H7 (cell line): Measurements from ENCODE around the gene PTPRM. TPM values are rescaled to one million over a fixed set of nuclear protein-coding genes. Genes with fewer than 3 reads are reported as not detected.

ENCODE experiments used
- DNase-seq: peaks from one replicate; pipeline ENCODE4 v3.0.0; 2012
- H3K27me3 ChIP-seq: 2 replicates; pipeline ENCODE4 v1.6.0; 2011; ENCODE audit warnings: mild to moderate bottlenecking, low read length; ENCODE audit not compliant: control insufficient read depth, insufficient read depth
- H3K36me3 ChIP-seq: replicated peaks from 2 replicates; pipeline ENCODE4 v1.5.1; 2011; ENCODE audit warnings: low read length; ENCODE audit not compliant: control insufficient read depth, insufficient read depth
- H3K4me3 ChIP-seq: 2 replicates; pipeline ENCODE4 v1.5.1; 2011; ENCODE audit warnings: low read depth, mild to moderate bottlenecking, control low read depth, low read length, moderate library complexity; ENCODE audit not compliant: insufficient read depth
- total RNA-seq: library from RNA; depleted of rRNA; stranded (reverse); fragments of >200 nt; shearing (Covaris generic); gene quantifications from 2 replicates; pipeline ENCODE4 v1.2.3, GENCODE V29; 2014

Gene PTPRM
- total RNA-seq, 1 experiment from 2014 or later, result 14.4 TPM

DNA sequence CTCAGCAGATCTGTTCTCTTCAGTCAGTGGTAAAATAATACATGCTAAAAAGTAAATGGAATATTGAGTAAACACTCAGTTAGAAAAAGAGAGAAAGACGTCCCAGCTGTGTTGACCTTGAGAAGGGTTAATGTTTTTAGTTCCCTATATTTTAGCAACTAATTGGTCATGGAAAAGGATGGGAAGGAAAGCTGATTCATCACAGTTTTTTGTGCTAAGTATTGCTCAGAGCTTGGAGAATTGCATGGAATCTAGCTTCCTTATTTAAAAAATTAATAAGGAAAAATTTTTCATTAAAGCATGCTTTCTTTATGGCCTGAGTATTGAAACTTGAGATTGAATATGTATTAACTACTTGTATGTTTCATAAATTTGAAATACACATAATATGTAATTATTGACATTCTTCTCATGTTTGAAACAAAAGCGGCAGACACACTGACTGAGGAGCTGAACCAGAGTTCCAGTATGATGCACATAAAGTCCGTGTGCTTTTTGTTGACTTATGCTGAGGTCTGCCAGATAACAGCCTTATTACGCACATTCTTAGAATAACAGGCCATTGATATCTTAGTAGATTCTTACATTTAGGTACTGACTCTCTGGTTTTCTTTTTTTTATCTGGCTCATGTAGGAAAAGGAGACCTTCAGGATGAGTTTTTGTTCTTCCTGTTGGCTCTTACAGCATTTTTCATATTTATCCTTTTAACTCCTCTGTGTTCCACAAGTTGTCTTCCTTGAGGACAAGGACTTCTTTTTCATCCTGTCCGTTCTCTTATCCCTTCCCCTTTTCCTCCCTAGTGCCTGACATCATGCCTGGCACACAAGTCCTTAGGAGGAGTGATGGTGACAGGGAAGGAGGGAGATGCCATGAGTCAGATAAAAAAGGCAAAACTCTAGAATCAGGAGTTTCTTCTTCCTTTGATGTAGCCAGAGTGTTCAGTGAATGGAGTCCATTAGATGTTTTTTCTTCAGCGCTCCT lies 194.1 kb downstream of the PTPRM start:
- no peaks in the 10 kb centered on the region for H3K36me3 ChIP-seq
- H3K27me3 ChIP-seq, result no peaks in the 10 kb centered on the region
- DNase-seq, result no peak
- no peak overlapping the region for H3K4me3 ChIP-seq

DNA sequence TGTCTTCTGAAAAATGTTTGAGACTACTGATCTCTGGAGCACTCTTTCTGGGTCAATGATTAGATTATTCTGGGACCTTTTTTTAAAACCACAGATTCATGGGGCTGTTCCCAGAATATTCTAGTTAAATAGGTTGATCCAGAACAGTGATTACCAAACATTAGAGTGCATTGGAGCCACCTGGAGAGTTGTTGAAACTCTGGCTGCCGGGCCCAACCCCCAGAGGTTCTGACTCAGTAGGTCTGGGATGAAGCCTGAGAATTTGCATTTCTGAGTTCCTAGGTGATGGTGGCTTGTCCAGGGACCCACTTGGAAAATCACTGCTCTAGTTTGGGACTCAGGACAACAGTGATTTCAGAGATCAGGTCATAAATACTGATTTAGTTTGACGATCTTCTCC lies 197.3 kb downstream of the PTPRM start:
- Histone ChIP-seq H3K36me3 (no peaks in the 10 kb centered on the region), H3K27me3 (no peaks in the 10 kb centered on the region), H3K4me3 (no peak overlapping the region)
- no peak for DNase-seq

DNA sequence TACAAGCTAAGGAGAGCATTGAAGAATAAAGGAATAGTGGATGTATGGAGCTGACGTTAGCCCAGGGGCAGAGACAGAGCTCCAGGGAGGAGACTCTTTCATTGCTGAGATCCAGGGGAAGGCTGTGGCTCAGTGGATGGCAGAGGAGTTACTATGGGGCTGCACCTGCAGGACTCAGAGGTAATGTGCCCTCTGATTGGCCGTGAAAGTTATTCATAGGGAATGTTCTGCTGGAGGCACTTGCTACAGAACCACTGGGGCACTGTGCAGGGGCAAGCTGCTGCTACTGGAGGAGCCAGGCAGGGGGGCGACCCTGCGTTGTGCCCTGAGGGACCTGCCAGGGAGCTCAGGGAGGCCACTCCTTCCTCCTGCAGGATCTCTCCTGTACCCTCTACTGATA lies 199.2 kb downstream of the PTPRM start:
- no peaks in the 10 kb centered on the region for H3K27me3 ChIP-seq
- no peak overlapping the region for H3K4me3 ChIP-seq
- peak; percentile 26 for DNase-seq
- no peaks in the 10 kb centered on the region for H3K36me3 ChIP-seq

DNA sequence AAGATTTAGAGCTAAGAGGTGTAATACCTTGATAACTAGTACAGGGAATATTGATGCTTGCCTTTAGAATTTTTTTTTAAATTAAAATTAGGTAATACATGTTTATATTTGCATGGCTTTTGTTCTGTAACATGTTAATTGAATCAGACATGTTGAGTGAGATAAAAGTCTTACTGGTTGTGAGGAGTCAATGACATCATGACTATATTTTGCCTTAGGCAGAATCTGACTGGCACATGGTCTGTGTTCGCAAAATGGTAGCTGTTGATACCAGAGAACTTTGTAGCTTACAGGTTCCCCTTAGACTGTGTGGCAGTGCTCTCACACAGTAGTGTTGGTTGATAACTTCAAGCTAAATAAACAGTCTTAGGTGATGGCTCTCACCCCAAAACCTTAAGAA lies 199.7 kb downstream of the PTPRM start:
- DNase-seq, result no peak
- no peaks in the 10 kb centered on the region for H3K27me3 ChIP-seq
- no peaks in the 10 kb centered on the region for H3K36me3 ChIP-seq
- H3K4me3 ChIP-seq, result no peak overlapping the region

DNA sequence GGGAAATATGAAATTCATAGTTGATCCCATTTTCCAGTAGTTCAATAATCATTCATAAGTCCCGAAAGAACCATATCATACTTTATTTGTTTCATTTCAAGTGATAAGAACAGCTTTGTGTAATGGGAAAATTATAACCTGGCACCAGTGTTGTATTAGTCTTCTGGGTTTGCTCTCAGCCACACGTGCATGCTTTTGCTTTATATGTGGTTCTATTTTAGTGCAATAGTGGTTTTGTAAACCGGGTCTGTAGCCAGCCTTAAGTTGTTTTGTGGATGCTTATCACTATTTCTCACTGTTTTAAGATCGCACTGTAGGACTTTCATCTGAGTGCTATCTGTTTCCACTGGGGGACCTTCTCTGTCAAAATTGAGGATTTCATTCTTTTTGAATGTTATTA lies 203.8 kb downstream of the PTPRM start:
- Histone ChIP-seq H3K27me3 (no peaks in the 10 kb centered on the region), H3K4me3 (no peak overlapping the region), H3K36me3 (no peaks in the 10 kb centered on the region)
- no peak for DNase-seq

DNA sequence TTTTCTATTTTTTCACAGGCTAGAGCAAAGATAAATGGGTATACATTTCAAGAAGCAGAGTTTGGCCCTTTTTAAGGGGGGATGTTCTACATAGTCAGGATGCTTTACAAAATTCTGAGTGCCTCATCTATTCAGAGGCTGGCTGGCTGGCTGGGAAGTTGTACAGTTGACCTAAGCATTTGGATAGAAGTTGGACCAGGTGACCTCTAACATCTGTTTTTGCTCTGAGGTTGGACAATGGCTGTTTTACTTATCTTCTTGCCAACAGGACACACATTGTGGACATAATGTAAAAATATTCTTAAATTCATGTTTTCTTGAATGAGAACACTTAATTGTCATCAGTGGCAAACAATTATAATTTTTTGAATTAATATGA lies 205.4 kb downstream of the PTPRM start:
- no peak for DNase-seq
- H3K27me3 ChIP-seq, result no peaks in the 10 kb centered on the region

DNA sequence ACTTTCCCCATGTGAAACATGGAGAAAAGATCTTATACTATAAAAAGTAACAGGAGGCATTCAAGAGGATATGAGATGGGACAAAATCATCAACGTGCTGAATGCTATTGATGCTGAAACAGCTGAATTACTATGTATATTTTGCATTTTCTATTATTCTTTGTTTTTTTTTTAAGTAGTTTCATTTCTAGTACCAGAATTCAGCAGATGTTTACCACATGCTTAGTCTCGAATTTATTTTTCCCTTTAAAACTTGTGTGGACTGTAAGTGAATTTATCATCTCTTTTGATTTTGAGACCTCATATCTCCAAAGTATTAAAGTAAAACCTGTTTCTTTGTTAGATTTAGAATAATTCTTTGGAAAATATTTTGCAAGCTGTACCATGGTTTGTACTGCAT lies 205.8 kb downstream of the PTPRM start:
- DNase-seq, result no peak
- Histone ChIP-seq H3K4me3 (no peak overlapping the region), H3K36me3 (no peaks in the 10 kb centered on the region), H3K27me3 (no peaks in the 10 kb centered on the region)

More for the DNA sequence above, 205.4 kb downstream of the PTPRM start:
- Histone ChIP-seq H3K4me3 (no peak overlapping the region), H3K36me3 (no peaks in the 10 kb centered on the region)

DNA sequence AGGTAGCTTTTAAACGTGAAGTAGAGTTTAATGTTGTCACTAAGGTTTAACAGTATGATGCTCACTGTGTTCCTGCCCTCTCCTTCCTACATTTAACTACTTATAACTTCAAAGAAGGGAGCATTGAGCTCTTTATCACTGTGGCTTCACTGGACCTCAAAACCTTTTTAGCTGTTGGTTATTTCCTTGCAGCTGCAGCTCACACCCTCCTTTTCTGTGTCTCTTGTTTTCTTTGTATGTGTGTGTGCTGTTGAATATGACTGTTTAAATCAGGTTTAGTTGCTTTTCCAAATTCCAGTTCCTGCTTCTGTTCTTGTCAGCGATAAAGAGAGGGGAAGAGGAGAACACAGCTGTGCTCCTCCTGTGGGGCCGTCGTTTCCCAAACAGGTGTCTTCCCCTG lies 208.0 kb downstream of the PTPRM start:
- Histone ChIP-seq H3K27me3 (no peaks in the 10 kb centered on the region), H3K36me3 (no peaks in the 10 kb centered on the region), H3K4me3 (no peak overlapping the region)
- DNase-seq, result no peak

DNA sequence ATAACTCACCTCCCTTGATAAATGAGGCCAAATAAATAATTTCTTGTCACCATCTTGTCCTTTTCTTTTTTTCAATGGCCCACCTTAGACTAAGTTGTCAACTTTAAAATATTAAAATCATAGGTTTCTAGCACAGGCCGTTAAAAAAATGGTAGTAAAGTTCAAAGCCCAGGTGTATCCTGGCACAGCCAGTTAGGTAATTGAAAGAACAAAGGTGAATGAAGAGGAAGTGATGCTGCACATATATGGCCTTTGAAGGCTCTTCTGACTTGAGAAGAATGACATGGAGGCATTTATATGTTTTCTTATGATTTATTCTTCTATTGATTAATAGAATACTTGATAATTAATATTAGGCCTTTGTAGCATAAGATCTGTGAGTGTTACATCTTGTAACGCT lies 208.7 kb downstream of the PTPRM start:
- Histone ChIP-seq H3K4me3 (no peak overlapping the region), H3K27me3 (no peaks in the 10 kb centered on the region), H3K36me3 (no peaks in the 10 kb centered on the region)
- no peak for DNase-seq

DNA sequence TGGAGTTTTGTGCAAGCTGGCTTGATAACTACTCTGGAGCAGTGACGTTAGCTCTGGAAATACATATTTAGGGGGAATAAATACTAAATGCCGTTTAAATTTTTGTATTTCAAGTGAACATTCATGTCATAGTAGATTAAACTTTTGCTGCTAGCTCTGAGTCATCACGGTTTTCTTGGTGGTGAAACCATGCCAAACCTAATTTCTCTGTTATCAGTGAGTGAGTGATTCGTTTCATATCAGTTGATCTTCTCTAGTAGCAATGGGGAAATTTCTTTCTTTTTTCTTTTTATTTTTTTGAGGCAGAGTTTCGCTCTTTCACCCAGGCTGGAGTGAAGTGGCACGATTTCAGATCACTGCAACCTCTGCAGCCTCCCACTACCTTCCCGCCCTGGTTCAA lies 211.1 kb downstream of the PTPRM start:
- H3K36me3 ChIP-seq, result no peaks in the 10 kb centered on the region
- no peaks in the 10 kb centered on the region for H3K27me3 ChIP-seq
- H3K4me3 ChIP-seq, result no peak overlapping the region
- no peak for DNase-seq

DNA sequence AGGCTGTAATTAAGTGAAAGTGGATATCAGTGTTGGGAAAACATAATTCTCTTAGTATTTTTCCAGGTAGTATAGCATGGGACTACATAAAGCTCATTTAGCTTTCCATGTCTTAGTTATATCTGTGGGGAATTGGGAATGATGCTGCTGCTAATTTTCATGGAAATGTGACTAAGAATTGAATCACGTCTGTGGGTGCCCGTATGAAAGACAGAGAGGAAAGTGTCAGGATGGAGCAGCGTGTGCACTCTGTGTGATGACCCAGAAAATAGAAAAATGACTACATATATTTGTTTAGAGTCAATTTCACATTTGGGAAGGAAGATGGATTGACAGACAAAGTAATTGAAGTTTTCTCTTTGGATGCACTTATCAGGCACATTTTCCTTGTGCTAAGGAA lies 212.1 kb downstream of the PTPRM start:
- no peaks in the 10 kb centered on the region for H3K27me3 ChIP-seq
- H3K36me3 ChIP-seq, result no peaks in the 10 kb centered on the region
- H3K4me3 ChIP-seq, result no peak overlapping the region
- DNase-seq, result no peak

DNA sequence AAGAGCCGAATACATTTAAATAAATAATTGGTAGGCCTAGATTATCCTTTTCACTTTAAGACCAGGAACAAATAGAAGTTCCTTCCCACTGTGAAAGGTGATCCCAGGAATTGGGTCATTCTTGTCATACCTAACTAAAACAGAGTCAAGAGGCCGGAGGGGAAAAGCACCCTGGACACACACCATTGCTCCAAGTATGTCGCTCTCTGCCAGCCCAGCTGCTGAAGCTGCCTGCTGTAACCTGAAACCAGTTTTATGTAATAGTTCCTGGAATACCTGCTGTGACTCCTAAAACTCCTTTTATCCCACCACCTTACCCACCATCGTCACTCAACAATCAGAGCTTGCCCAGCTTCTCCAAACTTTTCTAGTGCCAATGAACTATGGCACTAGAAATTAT lies 217.1 kb downstream of the PTPRM start:
- peak; percentile 9 for DNase-seq
- Histone ChIP-seq H3K27me3 (no peaks in the 10 kb centered on the region), H3K36me3 (no peaks in the 10 kb centered on the region), H3K4me3 (no peak overlapping the region)

DNA sequence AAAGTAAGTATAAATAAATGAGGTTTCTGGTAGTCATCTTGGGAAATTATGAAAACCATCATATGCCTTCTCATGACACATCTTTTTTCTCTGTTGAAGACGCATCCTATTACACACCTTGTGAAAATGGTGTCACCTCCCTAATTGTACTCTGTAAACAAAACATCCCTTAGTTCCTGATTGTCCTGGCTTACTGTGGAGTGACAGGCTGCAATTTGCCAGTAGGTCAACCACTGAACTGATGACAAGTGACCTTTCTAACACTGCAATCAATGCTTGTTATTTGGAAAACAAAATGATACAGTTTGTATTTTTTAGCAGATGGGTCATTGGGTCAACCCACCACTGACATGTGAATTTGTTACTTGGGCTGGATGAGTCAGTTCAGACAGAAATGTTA lies 219.5 kb downstream of the PTPRM start:
- Histone ChIP-seq H3K4me3 (no peak overlapping the region), H3K27me3 (no peaks in the 10 kb centered on the region), H3K36me3 (no peaks in the 10 kb centered on the region)
- DNase-seq, result no peak

DNA sequence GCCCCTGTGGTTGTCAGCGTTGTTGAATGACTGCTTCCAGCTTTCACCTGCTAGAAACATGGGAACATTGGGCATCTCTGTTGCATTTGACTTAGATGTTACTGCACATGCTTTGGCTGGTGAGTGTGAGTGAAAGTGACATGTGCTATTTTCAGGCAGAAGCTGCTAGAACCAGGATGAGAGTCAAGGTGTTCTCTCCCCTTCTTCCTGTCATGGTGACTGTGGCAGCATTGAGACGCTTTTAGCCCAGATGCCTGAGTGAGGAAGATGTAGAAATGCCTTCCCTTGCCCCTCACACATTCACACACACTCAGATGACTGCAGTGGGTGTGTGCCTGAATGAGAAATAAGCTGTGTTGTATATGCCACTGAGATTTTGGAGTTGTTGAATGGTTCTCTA lies 220.2 kb downstream of the PTPRM start:
- H3K27me3 ChIP-seq, result no peaks in the 10 kb centered on the region
- H3K36me3 ChIP-seq, result no peaks in the 10 kb centered on the region
- no peak for DNase-seq

DNA sequence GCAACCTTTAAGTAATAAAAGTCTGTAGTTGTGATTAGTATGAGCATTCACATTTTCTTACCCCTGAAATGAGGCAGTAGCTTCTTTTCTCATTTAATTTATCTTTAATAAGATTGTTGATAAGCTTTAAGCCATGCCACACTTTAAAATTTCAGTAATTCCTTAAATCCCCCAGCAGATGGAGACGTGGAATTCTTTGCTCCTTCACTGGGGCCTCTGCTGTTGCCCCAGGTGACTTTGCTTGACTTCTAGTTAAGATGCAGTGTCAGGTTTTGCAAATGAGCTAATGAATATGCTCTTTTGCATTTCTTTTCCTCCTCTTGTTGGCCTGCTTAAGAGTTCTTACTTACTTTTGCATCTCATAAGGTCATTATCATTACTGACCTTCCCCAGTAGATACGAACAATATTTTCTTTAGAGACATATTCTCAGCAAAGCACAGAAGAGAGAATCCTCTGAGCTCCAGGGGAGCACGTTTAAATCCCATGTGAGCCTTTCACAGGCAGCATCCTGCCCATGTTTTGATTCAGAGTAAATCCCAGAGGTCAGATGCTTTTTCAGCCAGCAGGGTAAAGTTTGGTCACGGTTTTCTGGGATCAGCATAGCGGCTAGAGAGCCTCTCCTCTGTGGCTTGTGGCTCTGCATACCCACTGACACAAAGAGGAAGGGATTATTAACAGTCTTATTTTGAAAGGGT lies 222.9 kb downstream of the PTPRM start:
- Histone ChIP-seq H3K27me3 (no peaks in the 10 kb centered on the region), H3K36me3 (no peaks in the 10 kb centered on the region), H3K4me3 (no peak overlapping the region)
- peak; percentile 60 for DNase-seq

More for the DNA sequence above, 220.2 kb downstream of the PTPRM start:
- no peak overlapping the region for H3K4me3 ChIP-seq
